Right hindlimb (tissue), 1 donor: ENCODE data around the gene PRIMA1.
A peak's percentile ranks its signal among the peaks of the same experiment; 100 is the strongest.

Experiments
- DNase-seq: peaks from one replicate; pipeline ENCODE4 v3.0.0-alpha.2; 2018

The PRIMA1 gene

DNA sequence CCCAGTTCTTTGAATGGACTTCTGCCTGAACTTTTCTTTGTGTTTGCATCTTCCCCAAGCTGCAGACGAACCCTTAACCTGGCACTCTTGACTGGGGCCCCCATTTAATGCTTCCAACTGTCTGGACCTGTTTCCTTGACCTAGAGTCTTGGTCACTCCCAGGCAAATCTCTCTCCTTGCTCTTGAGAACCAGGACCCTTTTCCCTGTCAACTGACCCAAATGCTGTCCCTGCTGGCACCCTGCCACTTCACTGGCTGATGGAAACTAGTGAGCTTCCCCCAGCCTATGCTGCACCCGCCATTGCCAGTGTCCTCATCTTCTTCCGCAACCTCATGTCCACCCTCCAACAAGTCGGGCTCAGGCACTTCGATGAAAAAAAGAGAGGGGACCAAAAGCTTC is 79.5 kb downstream of the PRIMA1 start:
- DNase-seq: no peak

DNA sequence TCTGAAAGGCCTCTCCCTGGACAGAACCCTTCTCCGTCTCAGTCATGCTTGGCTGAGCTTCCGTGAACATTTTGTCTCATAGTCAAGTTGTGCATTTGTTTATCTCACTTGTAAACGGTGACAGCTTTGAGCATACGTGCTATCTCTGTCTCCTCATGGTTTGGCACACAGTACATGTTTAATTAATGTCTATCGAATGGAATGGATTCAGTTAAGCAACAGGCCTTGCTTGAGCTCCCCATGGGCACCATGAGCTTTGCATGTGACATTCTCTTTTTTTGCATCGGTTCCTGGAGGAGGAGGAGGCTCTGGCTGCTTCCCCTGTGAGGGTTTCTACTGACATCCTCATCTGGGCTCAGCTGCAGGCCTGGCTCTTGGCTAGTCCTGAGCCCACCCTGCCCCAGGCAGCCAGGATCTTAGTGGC is 80.0 kb downstream of the PRIMA1 start:
- no peak for DNase-seq

DNA sequence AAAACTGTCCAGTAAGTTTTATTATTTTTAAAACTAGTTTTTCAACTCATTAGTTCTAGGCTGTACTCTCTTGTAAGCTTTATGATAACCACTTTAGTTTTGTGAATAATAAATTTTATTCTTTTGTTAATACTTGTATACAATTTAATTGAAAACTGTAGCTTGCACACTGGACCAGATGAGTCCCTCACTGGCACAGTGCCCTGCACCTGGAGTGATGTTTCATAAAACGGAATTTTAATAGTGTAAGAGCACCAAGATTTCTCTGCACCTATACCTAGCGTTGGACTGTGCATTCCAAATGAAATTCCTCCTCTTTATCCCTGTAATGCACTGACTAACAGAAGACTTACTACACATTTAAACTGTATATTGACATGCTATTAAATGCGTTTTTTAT is 80.8 kb downstream of the PRIMA1 start:
- no peak for DNase-seq

DNA sequence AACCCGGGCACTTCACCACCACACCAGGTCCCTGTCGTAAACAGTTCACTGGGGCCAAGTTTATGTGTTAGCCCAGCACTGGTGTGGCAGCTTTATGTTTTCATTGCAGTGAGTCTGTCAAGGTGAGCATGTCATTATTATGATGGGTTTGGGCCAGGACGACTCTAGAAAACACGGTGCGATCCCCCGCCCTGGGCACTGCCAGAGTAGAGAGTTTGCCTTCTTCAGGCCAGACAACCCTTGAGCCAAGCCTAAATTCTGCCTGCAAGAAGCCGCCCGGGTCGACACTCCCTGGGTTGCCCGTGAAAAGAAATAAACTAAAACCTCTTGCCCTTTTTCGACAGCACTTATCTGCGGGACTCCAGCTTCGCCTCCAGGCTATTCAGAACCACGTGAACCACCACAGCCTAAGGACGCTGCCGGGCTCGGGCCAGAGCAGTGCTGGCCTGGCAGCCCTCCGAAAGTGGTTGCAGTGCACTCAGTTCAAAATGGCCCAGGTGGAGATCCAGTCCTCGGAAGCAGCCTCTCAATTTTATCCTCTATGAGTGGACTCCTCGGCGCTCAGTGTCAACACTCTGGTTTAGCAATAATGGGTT is 81.8 kb downstream of the PRIMA1 start:
- no peak for DNase-seq

DNA sequence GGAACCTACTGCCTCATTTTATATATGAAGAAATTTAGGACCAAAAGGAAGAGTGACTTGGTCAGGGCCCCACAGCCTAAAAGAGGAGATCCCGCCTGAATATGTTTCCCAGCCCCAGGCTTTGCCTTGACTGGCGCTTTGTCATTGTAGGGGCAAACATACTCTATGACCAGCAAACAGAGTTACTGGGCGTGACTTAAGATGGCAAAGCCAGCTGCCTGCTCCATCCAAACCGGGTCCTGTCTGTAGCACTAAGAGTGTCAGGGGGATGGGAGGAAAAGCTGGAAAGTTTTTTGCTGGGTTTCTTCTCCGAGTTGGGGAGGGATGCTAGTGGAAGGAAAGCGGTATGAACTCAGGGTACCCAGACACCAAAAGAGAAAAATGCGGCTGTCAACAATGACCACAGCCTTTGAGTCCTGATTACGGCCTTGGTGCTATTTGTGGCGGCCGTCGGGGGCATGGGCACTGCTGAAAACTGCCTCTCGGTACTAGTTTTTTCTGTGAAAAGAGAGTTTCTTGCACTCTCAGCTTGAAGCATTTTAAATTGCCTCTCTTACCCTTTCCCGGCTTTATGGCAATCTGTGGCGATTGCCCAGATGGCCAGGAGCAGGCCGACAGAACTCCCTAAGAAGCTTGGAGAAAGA is 82.7 kb downstream of the PRIMA1 start:
- no peak for DNase-seq

DNA sequence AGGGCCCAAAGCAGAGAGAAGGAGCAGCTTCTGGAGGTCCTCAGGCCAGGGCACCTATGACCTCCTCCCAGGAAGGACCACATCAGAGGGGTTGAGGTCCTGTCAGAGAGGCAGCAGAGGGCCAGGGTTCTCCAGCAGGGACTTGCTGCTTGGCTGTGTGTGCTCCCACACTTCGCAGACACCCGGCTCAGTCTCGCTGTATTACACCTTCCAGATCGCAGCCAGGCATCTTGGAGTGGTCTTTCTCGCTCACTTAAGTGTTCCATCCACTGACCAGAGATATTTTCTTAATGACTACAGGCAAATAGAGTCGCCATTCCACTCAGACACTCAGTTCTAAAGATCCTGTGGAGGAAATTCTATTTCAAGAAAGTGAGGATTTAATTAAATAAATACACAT is 84.3 kb downstream of the PRIMA1 start:
- no peak for DNase-seq

DNA sequence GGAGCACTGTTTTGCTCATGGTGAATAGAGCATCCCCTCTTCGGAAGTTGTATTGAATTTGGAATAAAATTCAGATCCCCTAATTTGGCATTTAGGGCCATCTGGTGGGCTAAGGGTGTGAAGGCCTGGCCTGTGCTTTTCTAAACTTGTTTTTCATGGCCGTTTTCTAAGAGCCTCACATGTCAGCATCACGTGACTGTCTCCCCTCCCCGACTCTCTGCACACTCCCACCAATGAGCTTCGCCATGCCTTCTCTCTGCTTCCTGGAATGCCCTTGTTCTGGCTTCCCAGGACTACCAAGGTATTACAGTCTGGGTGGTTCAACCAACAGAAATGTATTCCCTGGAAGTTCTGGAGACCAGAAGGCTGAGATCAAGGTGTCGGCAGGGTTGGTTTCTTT is 85.3 kb downstream of the PRIMA1 start:
- DNase-seq: no peak

DNA sequence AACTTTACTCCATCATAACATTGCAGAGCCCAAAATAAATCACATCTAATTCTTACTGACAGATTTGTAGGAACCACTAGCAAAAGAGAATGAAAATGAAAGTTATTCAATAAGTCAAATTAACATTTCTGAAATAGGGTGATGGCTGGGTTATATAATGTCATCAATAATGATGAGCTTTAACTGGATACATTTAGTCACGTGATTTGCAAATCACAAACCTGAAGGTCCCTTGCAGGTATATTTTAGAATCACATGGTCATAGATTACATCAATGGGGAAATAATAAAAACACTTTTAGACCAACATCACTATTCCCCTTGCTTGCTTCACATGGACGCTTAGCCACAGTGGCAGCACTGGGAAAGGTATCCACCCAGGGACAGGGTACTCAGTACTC is 86.7 kb downstream of the PRIMA1 start:
- DNase-seq: no peak

DNA sequence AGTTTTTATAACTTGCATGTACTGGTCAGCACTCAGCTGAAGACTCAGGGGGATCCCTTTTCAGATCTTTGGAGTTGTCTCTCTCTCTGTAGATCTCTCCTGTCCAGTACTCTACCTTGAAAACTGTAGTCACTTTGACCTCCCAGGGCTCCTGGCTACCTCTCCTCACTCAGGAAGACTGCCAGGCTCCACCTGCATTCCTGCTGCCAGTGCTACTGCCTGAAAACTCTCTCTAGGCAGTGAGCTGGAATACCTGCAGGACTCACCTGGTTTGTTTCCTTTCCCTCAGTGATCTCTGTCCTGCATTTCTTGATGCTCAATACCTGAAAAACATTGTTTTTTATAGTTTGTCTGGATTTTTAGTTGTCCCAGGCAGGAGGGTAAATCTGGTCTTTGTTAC is 87.4 kb downstream of the PRIMA1 start:
- DNase-seq: no peak

DNA sequence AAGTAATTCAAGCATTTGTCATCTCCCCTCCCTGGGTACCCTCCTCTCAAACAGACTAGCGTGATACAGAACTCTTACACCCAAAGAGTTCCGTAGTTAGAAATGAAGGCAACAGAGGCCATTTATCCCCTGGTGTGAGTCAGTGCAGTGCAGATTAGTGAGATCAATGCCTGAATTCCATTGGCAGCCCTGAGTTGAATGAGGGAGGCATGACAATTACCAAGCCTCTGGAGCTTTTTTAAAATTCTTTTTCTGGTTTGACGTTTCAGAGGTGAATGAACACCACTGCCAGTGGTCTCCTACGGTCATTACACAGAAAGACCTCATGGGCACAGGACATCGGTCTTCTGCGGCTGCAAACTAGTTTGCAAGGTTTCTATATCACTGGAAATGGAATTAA is 94.4 kb downstream of the PRIMA1 start:
- DNase-seq: no peak

DNA sequence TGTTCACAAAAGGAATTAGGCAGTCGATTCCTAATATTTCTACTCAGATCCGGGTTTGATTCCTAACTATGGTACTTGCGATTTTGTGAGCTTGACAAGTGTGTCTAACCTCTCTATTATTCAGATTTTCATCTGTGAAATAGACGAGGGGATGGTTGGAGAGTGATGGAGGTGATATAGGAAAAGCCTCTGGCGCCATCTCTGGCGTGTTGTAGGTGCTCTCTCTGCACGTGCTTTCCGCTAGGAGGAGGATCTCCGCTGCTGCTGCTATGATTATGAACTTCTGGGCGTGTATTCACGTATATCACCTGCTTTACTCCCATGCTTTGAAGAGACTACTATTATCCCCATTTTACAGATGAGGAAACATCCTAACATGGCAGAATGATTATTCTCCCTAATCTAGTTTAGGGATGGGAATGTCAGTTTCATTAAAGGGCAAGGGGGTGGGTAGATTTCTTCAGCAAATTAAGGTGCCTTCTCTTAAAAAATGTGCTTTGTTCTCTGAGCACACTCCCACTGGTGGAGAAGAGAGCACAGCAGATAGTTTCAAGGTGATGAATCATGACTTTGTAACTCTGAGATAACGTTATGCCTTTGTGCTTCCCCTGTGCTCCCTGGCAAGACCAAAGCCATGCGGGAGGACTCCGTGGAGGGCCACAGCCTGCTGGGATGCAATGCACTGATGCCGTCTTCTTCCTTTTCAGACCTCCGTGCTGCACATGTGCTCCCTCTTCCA is 97.1 kb downstream of the PRIMA1 start:
- DNase-seq: no peak

DNA sequence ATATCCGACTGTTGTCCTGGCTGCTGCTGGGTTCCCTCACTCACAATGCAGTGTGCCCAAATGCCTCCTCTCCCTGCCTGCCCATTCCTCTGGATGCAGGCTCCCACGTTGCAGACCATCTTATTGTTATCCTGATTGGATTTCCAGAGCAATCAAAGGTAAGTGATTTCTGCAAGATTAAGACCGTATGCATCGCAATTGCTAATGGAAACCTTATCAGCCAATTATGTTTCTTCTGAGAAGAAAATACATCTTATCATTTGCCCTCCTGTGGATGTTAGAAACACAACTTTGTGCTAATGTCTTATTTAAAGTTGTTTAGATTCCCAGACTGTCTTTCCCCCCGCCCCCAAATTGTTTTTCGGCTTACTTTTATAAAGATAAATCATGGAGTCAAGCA is 98.1 kb downstream of the PRIMA1 start:
- no peak for DNase-seq

DNA sequence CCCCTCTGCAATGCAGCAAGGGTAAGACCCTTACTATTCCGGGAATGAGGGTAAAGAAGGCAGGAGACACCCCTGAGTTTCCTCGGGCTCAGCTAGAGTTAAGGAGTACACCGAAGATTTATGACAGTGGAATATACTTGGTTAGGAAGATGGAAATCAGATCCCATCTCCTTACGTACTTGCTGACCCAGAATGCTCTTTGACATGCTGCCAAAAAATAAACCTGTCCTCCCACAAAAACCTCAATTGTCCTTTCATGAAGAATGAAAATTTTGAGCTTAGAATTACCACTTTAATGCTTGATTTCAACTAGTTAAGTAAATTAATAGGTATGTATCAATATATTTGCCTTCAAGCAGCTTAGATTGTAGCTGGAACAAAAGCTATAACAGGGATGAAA is 99.5 kb downstream of the PRIMA1 start:
- no peak for DNase-seq

DNA sequence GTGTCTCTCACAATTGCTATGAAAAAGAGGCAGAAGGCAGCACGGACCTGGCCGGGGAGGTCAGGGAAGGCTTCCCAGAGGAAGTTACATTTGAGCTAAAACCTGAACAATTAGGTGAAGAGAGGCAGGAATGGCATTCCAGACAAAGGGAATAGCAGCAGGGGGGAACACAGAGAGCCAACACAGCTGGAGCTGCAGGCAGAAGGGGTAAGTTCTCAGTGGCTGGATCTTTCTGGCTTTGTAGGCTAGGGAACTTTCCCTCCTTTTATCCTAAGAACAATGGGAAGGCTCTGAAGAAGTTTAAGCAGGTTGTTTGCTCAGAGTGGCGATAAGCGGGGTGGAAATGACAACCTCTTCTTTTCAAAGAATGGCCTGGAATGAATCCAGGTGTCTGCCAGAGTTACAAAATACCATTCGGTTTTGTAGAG is 100.0 kb downstream of the PRIMA1 start:
- no peak for DNase-seq

DNA sequence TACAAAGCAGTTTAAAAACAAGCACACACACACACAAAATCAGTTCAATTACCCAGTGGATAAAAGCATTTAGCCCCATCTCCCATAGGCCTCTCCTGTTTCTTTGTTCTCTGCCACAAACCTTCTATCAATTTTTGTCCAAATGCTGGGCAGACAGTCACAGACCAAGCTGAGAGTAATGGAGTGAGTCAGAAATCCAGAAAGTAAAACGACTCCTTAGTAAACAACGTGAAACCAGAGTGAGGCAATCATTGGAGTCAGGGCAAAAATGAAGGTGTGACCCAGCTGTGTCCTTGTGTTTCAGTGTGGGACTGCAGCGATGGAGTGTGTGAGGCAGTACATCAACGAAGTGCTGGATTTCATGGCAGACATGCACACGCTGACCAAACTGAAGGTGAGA is 102.0 kb downstream of the PRIMA1 start:
- DNase-seq: no peak

DNA sequence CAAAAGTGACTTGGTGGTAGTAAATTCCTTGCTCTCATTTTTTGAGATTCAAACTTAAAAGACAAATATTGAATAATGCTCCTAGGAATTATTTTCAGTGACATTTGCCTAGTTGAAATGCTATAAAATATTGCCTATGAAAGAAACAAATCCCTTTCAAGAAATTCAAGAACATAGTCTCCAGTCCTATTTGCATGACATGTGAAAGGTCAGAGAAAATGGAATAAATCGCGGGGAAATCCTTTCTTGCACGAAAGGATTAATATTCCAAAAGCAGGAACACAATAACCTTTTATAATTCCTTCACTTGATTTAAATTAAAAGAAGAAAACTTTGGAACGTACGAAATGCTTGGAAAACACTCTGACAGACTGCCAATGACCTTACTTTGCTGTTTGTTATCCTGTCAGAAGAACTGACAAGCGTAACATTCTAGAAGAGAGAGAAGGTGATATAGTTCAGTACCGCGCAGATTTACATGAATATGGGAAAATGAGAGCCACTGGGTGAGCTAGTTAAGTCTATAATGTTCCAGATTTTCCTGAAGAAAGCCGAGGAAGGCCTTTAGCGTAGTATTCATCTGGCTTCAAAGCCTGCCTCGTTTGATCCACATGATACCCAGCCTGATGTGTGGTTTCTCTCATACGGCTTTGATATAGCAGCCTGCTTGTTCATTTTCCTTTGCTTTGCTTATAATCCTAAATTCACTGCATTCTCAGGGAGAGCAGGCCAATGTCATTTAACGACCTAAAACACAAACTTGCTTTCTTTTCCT is 103.0 kb downstream of the PRIMA1 start:
- no peak for DNase-seq

DNA sequence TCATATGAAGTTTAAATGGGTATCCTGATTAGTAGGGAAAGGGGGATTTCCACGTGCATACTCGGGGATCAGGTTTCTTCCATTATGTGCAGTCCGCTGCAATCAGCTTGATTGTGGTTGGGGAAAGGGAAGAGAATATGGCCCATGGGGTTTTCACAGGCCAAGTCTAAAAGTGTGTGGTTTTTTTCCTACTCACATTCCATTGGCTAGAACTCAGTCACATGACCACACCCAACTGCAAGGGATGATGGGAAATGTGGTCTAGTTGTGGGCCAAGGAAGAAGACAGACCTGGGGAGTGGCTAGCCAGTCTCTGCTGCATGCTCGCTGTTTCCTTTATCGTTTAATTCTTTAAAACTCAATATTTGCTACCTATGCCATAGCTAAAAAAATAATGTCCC is 105.1 kb downstream of the PRIMA1 start:
- peak; percentile 41 for DNase-seq

DNA sequence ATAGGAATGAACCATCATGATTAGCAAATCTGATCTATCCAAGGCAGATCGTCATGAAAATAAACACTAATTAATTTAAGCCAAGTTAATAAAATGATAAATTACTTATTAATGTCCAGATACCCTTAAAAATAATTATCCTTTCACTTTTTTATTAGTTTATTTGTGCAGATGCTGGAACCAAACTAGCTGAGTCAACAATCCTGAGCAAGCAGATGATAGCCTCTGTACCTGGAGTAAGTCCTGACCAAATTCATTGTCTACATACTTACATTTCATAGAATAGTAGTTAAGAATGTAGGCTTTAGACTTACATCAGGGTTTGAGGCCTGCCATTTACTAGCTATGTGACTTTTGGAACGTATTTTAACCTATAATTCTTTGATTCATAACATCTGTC is 105.8 kb downstream of the PRIMA1 start:
- DNase-seq: no peak

DNA sequence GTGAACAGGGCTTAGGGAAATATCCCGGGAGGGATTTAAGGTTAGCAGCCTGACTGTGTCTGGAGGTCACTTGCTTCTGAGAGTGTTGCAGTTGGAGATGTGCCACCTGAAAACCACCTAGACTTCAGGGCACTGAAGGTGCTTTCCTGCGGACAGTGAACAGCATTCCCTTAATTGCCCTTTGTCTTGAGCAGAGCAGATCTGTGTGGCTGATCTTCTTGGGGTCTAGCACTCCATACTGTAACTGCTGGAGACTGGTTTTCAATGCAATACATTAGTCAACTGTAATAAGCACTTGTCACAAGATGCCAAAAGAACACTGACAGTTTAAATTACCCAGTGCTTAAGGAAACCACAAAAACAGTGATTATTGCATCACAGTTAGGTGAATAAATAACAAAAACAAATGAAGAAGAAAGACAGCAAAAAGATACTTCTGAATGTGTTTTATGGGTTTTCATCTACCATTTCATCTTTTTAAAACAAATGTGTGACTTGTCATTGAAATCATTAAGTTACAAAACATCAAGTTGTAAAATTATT is 111.8 kb downstream of the PRIMA1 start:
- DNase-seq: no peak

DNA sequence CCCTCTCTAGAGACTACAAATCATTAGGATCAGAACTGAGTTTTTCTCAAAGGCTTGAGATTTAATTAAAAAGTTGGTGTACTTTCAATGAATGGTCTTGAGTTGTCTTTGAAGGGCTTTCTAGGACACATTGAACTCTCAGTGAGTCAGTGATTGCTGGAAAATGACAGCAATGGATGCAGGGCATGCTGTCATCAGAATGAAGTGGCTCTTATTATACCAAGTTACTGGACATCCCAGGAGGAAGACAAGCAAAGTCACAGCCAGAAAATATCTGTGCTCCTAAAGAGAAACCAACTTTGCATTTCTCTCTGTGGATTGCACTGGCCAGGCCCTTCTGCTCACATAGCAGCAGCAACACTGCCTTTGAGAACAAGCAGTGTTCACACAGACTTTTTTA is 112.6 kb downstream of the PRIMA1 start:
- DNase-seq: no peak

DNA sequence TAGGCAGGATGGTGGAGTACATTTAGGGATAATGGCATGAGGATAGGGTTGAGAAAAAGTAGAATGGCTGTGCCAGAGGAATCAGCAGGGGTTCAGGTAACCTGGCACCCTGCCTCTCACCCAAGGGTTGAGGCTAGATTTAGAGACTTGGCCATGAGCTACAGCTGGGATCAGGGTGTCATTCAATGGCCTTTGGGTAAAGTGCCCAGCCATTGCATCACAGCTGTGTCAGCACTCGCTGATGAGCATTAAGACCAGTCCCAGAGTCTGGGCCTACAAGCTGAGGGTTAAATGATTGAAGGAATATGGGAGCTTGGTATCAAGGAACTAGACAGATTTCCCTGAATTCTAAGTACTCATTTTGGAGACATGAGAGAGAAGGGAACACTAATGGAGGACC is 113.9 kb downstream of the PRIMA1 start:
- no peak for DNase-seq

DNA sequence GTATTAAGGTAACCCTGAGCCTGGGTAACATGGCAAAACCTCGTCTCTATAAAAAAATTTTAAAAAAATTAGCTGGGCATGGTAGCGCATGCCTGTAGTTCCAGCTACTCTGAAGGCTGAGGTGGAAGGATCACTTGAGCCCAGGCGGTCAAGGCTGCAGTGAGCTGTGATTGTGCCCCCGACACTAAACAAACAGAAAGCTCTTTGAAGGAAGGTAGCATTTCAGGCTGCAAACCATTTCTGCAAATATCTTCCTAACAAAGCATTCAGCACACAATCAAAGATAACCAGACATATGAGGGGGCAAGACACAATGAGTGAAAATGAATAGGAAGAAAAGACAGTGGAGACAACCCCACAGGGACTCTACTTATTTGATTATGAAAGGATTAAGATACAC is 118.7 kb downstream of the PRIMA1 start:
- no peak for DNase-seq
